ENCODE measurements around the gene OCIAD2.

DNA sequence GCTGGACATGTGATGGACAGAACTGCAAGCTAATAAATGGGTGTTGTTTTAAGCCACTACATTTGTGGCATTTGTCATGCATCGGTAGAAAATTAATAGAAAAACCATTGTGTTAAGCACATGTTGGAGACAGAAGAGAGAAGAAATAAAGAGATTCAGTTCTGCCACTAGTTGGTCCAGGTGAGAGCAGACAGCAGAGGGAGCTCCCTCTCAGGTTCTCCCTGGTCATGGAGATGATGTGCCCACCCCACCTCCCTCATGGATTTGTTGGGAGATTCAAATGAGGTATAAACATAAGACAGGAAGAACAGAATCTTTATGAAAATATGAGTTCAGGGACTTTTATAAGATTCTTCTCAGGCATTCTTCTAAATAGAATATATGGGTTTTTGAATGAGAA is 36.8 kb upstream of the OCIAD2 start:
- TF ChIP-seq, protein P1, sequence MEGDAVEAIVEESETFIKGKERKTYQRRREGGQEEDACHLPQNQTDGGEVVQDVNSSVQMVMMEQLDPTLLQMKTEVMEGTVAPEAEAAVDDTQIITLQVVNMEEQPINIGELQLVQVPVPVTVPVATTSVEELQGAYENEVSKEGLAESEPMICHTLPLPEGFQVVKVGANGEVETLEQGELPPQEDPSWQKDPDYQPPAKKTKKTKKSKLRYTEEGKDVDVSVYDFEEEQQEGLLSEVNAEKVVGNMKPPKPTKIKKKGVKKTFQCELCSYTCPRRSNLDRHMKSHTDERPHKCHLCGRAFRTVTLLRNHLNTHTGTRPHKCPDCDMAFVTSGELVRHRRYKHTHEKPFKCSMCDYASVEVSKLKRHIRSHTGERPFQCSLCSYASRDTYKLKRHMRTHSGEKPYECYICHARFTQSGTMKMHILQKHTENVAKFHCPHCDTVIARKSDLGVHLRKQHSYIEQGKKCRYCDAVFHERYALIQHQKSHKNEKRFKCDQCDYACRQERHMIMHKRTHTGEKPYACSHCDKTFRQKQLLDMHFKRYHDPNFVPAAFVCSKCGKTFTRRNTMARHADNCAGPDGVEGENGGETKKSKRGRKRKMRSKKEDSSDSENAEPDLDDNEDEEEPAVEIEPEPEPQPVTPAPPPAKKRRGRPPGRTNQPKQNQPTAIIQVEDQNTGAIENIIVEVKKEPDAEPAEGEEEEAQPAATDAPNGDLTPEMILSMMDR (conservative IDR thresholded peaks at IDR 0.05; ENCODE audit: low read depth, low read length) = peak; percentile 7; the same call in 1 of the 2 replicates
- TF ChIP-seq, protein P2, sequence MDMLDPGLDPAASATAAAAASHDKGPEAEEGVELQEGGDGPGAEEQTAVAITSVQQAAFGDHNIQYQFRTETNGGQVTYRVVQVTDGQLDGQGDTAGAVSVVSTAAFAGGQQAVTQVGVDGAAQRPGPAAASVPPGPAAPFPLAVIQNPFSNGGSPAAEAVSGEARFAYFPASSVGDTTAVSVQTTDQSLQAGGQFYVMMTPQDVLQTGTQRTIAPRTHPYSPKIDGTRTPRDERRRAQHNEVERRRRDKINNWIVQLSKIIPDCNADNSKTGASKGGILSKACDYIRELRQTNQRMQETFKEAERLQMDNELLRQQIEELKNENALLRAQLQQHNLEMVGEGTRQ (IDR thresholded peaks at IDR 0.05; ENCODE audit: low read depth, low read length) = no peak
- no peak for TF ChIP-seq POLR2A (IDR thresholded peaks at IDR 0.05; ENCODE audit: low read depth, low read length)
- no peak for TF ChIP-seq RAD21 (IDR thresholded peaks at IDR 0.05; ENCODE audit: low read length)
- TF ChIP-seq SMC3 (IDR thresholded peaks at IDR 0.05; ENCODE audit: low read depth, low read length) = no peak
- TF ChIP-seq FOS (IDR thresholded peaks at IDR 0.05; ENCODE audit: low read depth, low read length) = no peak
- no peak for TF ChIP-seq CEBPB (IDR thresholded peaks at IDR 0.05; ENCODE audit: low read depth, low read length)
- TF ChIP-seq RCOR1 (IDR thresholded peaks at IDR 0.05; ENCODE audit: insufficient replicate concordance, low read length) = no peak
- TF ChIP-seq RFX5 (IDR thresholded peaks at IDR 0.05; ENCODE audit: low read depth, low read length) = no peak
- TF ChIP-seq, protein P3, sequence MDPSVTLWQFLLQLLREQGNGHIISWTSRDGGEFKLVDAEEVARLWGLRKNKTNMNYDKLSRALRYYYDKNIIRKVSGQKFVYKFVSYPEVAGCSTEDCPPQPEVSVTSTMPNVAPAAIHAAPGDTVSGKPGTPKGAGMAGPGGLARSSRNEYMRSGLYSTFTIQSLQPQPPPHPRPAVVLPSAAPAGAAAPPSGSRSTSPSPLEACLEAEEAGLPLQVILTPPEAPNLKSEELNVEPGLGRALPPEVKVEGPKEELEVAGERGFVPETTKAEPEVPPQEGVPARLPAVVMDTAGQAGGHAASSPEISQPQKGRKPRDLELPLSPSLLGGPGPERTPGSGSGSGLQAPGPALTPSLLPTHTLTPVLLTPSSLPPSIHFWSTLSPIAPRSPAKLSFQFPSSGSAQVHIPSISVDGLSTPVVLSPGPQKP (IDR thresholded peaks at IDR 0.05; ENCODE audit: borderline replicate concordance, low read depth, low read length) = no peak
